Stimulated activated CD4-positive, alpha-beta T cell treated with anti-CD3 and anti-CD28 coated beads, Interleukin-4, amount 100 ng/mL, for 48 hours (primary cell): Measurements from ENCODE around the gene CCDC50.

ENCODE experiments used
- DNase-seq, 2 donors: peaks; one replicate each; pipeline ENCODE4 v3.0.0-alpha.2; 2020; ENCODE audit warnings: low read depth in 2 of 2

Gene CCDC50

DNA sequence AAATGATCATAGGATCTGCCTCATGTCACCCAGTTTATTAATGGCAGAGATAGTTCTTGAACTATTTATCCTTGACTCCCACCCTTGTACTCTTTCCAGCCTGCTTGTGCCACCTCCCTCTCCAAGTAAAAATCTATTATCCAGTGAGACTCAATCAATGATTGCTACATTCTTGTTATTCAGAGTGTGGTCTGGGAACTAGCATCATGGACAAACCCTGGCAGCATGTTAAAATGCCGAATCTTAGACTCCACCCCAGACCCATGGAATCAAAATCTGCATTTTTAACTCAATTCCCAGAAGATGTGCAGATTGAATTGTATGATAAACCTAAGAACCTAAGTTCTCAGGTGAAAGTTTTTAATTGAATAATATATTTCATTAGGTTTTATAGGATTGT, 97.1 kb downstream of the CCDC50 start:
- DNase-seq = no peak

DNA sequence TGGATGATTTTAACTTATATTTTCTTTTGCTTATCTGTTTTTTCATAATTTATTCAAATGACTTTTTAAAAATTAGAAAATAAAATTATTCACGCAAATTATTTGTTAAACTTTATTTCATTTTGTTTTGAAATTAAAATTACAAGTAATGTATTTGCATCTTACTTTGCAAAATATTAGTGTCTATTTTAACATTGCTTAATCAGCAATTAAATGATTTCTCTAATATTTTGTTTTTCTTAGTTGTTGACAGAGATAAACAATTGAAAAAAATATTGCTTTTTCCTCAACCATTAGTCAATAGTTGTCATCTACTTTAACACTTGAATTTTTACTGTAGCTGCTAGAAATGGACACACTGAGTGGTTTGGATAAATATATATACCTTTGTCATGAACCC, 99.0 kb downstream of the CCDC50 start:
- no peak for DNase-seq

DNA sequence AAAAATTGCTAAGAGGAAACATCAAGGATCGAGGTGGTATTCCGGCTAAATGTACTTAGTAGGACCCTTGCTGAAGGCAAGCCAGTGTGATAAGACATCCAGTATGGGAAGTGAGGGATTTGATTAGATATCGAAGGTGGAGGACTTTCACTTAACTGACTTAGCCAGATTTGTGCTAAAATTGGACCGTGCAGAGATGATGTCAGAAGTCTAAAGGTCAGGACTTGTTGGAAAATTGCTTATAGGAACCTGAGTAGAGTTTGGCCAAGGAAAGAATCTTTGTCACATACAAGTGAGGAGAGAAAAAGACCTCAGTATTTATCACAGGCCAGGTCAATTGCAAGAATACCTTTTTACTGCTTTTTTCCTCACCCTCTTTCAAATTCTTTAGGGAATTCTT, 100.9 kb downstream of the CCDC50 start:
- no peak for DNase-seq

DNA sequence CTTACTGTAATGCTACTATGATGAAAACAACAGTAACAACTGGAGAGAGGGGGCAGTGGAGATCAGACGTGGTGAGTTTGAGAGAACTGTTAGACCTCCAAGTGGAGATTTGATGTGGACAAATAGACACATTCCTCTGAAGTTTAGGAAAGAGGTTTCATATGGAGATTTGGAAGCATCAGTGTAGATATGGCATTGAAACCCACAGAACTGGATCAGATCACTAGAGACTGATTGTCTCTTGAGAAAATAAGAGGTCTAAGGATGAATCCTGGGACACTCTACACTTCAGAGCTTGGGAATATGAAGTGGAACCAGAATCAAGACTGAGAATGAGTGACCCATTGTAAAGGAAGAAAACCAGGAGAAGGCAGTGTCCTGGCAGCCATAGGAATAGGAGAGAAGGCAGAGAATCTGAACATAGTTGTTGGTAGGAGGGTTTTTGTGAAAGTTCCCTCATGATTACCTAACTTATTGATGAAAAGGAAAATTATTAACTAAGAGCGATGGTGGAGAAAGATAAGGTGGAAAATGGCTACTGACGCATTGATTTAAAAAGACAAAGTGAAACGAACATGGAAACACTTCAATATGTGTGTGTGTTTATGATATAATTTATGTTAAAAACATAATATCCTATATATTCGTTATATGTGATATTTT, 102.1 kb downstream of the CCDC50 start:
- no peak for DNase-seq

DNA sequence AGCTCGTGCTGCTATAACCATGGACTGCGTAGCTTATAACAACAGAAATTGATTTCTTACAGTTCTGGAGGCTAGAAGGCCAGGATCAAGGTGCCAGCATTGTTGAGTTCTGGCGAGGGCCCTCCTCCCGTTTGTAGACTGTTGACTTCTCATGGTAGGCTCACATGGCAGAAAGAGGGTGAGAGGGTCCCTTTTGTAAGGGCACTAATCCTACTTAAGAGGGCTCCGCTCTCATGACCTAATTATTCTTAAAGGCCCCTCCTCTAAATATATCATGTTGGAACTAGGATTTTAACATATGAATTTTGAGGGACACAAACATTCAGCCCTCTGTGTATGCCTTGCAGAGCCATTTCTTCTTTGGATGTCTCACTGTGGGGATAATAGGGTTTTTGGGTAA, 103.0 kb downstream of the CCDC50 start:
- DNase-seq = no peak

DNA sequence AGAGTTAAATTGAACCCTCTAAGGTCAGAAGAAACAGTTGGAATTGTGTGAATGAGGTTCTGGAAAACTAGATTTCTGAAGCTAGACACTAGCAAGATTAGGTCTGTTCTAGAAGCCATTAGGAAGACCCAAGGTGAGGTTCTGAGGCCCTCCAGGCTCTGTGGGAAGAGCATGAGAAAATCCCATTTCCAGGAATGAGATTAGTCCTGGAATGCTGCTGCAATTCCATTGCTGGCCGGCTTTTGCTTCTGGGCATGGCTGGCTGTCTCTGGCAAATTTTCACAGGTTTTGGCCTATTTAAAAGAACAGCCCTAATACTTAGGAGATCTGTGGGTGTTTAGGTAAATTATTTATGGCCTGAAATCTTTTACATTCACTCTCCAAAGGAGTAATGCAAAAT, 104.8 kb downstream of the CCDC50 start:
- DNase-seq = no peak

DNA sequence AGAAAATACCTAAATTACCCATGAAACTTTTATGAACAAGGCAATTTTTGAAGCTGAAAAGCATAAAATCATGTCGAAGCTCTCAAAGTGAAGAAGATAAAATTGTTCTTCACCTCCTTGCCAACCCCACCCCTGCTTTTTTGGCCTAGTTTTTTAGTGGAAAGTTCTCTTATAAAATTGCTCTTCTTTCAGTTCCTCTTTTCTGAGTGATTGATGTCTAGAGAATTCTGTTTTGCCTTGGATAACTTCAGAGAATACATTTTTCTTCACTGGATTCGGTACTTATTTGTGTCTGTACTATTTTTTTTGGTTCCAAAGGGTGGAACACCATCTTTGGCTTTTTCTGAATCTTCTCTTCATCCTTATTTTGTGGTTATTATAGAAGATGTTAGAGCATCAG, 106.8 kb downstream of the CCDC50 start:
- DNase-seq = no peak

DNA sequence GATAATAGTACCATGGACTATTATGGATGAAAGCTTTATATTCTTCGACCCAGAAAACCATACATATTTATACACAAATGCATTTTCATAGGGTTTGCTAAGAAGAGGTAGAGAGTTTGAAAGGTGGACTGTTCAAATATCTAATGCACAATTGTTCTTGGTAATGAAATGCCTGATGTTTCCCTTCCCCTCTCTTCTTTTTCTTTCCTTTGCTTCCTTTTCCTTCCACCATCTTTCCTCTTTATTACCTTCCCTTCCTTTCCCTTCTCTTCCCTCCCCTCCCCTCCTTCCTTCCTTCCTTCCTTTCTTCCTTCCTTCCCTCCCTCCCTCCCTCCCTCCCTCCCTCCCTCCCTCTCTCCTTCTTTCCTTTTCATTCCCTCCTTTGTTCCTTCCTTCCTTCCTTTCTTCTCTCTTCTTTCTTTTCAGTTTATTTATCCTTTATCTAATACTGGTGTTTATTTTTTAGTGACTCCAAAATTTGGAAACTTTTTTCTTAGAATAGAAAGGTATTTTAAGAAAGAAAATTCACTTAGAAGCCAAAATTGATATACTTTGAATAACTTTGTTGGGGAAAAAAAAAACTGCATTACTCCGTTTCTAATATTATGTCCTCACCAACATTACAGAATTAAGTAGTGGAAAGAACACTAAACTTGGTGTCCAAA, 109.1 kb downstream of the CCDC50 start:
- DNase-seq = no peak

DNA sequence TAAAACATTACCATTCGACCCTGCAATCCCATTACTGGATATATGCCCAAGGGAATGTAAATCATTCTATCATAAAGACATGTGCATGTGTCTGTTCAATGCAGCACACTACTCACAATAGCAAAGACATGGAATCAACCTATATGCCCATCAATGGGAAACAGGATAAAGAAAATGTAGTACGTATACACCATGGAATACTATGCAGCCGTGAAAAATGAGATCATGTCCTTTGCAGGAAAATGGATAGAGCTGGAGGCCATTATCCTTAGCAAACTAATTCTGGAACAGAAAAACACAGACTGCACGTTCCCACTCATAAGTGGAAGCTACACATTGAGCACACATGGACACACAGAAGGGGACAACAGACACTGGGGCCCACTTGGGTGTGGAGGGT, 111.3 kb downstream of the CCDC50 start:
- no peak for DNase-seq

DNA sequence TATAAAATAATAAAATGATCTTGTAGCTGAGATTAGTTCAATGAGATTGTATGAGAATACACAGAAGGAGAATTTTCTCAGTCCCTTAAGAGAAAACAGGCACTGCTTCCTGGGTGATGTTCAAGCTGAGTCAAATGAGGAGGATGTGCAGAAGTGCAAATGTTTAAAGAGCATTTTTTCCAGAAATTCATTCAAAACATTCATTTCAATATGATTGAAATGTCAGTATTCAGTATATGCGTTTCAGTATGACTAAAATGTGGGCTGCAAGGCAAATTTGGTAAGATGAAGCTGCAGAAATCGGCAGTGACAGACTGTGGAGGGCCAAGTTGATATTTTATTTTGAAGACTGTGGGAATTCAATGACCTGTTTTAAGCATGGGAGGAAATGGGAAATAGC, 112.5 kb downstream of the CCDC50 start:
- no peak for DNase-seq

DNA sequence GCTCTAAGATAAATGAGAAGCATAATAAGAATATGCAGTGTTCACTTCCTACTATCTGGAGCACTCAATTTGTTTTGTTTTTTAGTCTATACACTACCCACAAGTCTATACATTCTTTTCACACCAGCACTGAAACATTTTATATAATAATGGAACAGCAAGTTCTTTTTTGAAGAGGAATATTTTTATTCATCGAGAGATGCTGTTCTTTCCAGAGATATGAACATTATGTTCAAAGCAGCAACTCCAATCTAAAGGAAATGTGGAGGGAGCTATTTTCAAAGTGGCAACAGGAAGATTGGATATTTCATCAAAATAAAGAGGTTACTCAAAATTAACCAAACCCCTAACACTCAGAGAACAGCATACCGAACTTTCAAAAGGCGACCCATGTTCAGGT, 115.4 kb downstream of the CCDC50 start:
- DNase-seq = no peak
